ENCODE results near the gene FYTTD1. TPM values are rescaled to one million over a fixed set of nuclear protein-coding genes. Genes with fewer than 3 reads are reported as not detected.

FYTTD1 gene
- polyA plus RNA-seq, 1 donor, result 40.8 TPM

GRCh38 chr3:197750858-197751737, 1.4 kb downstream of the FYTTD1 start:
- H3K4me1 ChIP-seq (ENCODE audit: control insufficient read depth, insufficient read depth, low read length), result peaks cover 5% of the 10 kb centered on the region
- H3K9me3 ChIP-seq (ENCODE audit: control insufficient read depth, low read depth, low read length), result no peaks in the 10 kb centered on the region
- H3K27ac ChIP-seq (ENCODE audit: low read length), result peak overlapping the region; percentile 88
- H3K4me3 ChIP-seq (ENCODE audit: low read length), result peak overlapping the region; percentile 76
- H3K27me3 ChIP-seq (ENCODE audit: control insufficient read depth, insufficient read depth, low read length), result no peaks in the 10 kb centered on the region
- peak in 1 of 2 donors; percentile 67 for DNase-seq
- no peaks in the 10 kb centered on the region for H3K36me3 ChIP-seq (ENCODE audit: control insufficient read depth, insufficient read depth, low read length)
- no CpG with 5 or more reads among the region's 36 CpGs for WGBS (ENCODE audit: insufficient coverage, low lambda C conversion rate)

DNA sequence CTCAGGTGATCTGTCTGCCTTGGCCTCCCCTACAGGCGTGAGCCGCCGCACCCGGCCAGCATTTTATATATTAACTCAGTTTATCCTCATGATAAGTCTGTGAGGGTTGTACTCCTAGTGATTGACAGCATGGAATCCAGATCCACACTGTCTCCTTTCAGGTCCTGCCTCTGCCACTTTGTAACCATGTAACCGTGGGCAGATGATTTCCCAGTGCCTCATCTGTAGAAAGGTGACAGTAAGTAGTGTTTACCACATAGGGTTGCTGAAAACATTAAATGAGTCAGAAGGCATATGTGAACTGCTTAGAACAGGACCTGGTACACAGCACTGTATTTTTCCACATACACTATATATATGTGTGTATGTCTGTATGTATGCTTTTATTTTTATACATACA, 2.4 kb downstream of the FYTTD1 start:
- H3K4me1 ChIP-seq (ENCODE audit: control insufficient read depth, insufficient read depth, low read length), result peaks cover 5% of the 10 kb centered on the region
- no peak overlapping the region for H3K4me3 ChIP-seq (ENCODE audit: low read length)
- H3K36me3 ChIP-seq (ENCODE audit: control insufficient read depth, insufficient read depth, low read length), result no peaks in the 10 kb centered on the region
- no peak for DNase-seq
- WGBS (ENCODE audit: insufficient coverage, low lambda C conversion rate), result no CpG with 5 or more reads among the region's 5 CpGs
- H3K9me3 ChIP-seq (ENCODE audit: control insufficient read depth, low read depth, low read length), result no peaks in the 10 kb centered on the region
- H3K27me3 ChIP-seq (ENCODE audit: control insufficient read depth, insufficient read depth, low read length), result no peaks in the 10 kb centered on the region
- no peak overlapping the region for H3K27ac ChIP-seq (ENCODE audit: low read length)

DNA sequence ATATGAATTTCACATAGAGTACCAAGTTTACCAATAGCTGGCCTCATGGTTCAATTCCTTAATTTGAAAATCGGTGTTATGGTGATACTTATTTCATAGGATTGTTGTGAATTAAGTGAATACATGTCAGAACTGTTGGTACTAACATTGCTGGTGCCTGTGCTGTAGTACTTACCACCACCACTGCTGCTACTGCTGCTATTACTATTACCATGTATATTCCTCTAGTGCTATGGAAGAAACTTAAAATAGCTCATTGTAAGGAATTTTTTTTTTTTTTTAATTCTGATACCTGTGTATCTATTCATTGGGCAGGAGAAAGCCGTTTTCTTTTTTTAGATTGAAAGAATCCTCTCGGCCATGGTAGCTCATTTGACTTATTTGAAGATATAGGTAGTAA, 3.6 kb downstream of the FYTTD1 start:
- Histone ChIP-seq H3K9me3 (ENCODE audit: control insufficient read depth, low read depth, low read length) (no peaks in the 10 kb centered on the region), H3K4me1 (ENCODE audit: control insufficient read depth, insufficient read depth, low read length) (peaks cover 5% of the 10 kb centered on the region)

GRCh38 chr3:197756704-197757103, 7.0 kb downstream of the FYTTD1 start:
- Histone ChIP-seq H3K4me1 (ENCODE audit: control insufficient read depth, insufficient read depth, low read length) (peaks cover 5% of the 10 kb centered on the region), H3K4me3 (ENCODE audit: low read length) (no peak overlapping the region), H3K27ac (ENCODE audit: low read length) (no peak overlapping the region), H3K27me3 (ENCODE audit: control insufficient read depth, insufficient read depth, low read length) (no peaks in the 10 kb centered on the region), H3K36me3 (ENCODE audit: control insufficient read depth, insufficient read depth, low read length) (peaks cover 11% of the 10 kb centered on the region), H3K9me3 (ENCODE audit: control insufficient read depth, low read depth, low read length) (no peaks in the 10 kb centered on the region)
- no peak for DNase-seq
- WGBS (ENCODE audit: insufficient coverage, low lambda C conversion rate), result no CpG with 5 or more reads among the region's 3 CpGs

More for the DNA sequence above, 3.6 kb downstream of the FYTTD1 start:
- no peaks in the 10 kb centered on the region for H3K27me3 ChIP-seq (ENCODE audit: control insufficient read depth, insufficient read depth, low read length)
- WGBS (ENCODE audit: insufficient coverage, low lambda C conversion rate), result no CpG with 5 or more reads among the region's 3 CpGs
- H3K4me3 ChIP-seq (ENCODE audit: low read length), result no peak overlapping the region
- H3K27ac ChIP-seq (ENCODE audit: low read length), result no peak overlapping the region
- DNase-seq, result no peak
- H3K36me3 ChIP-seq (ENCODE audit: control insufficient read depth, insufficient read depth, low read length), result peaks cover 5% of the 10 kb centered on the region

- H3K4me1 ChIP-seq (ENCODE audit: control insufficient read depth, insufficient read depth, low read length), result no peaks in the 10 kb centered on the region
- DNase-seq, result no peak
- no peaks in the 10 kb centered on the region for H3K27me3 ChIP-seq (ENCODE audit: control insufficient read depth, insufficient read depth, low read length)
- H3K9me3 ChIP-seq (ENCODE audit: control insufficient read depth, low read depth, low read length), result no peaks in the 10 kb centered on the region
- WGBS (ENCODE audit: insufficient coverage, low lambda C conversion rate), result 92% methylated on average over 2 of the region's 4 CpGs
- H3K36me3 ChIP-seq (ENCODE audit: control insufficient read depth, insufficient read depth, low read length), result peaks cover 17% of the 10 kb centered on the region
- H3K27ac ChIP-seq (ENCODE audit: low read length), result no peak overlapping the region
- no peak overlapping the region for H3K4me3 ChIP-seq (ENCODE audit: low read length)
Observed at GRCh38 chr3:197758512-197758911, 8.8 kb downstream of the FYTTD1 start.

- Histone ChIP-seq H3K4me1 (ENCODE audit: control insufficient read depth, insufficient read depth, low read length) (no peaks in the 10 kb centered on the region), H3K4me3 (ENCODE audit: low read length) (no peak overlapping the region), H3K27ac (ENCODE audit: low read length) (no peak overlapping the region), H3K27me3 (ENCODE audit: control insufficient read depth, insufficient read depth, low read length) (no peaks in the 10 kb centered on the region), H3K9me3 (ENCODE audit: control insufficient read depth, low read depth, low read length) (no peaks in the 10 kb centered on the region), H3K36me3 (ENCODE audit: control insufficient read depth, insufficient read depth, low read length) (peaks cover 25% of the 10 kb centered on the region)
- no peak for DNase-seq
Observed at GRCh38 chr3:197761784-197762183, 12.1 kb downstream of the FYTTD1 start.

DNA sequence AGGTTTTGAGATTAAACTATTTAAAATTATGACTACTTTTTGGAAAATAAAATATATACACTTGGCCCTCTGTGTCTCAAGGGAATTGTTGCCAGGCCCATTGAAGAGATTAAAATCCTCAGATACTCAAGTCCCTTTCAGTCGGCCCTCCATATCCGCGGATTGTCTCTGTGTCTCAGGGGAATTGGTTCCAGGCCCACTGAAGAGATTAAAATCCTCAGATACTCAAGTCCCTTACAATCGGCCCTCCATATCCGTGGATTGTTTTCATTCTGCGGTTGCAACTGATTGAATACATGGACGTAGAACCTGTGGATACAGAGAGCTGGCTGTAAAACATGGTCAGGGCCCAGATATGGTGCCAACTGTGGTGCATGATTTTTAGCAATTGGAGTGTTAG, 25.6 kb downstream of the FYTTD1 start:
- H3K9me3 ChIP-seq (ENCODE audit: control insufficient read depth, low read depth, low read length), result no peaks in the 10 kb centered on the region
- 100% methylated on average over 1 of the region's 7 CpGs for WGBS (ENCODE audit: insufficient coverage, low lambda C conversion rate)
- H3K36me3 ChIP-seq (ENCODE audit: control insufficient read depth, insufficient read depth, low read length), result peaks cover 69% of the 10 kb centered on the region
- H3K4me1 ChIP-seq (ENCODE audit: control insufficient read depth, insufficient read depth, low read length), result no peaks in the 10 kb centered on the region
- H3K27me3 ChIP-seq (ENCODE audit: control insufficient read depth, insufficient read depth, low read length), result no peaks in the 10 kb centered on the region
- DNase-seq, result no peak
- no peak overlapping the region for H3K4me3 ChIP-seq (ENCODE audit: low read length)
- H3K27ac ChIP-seq (ENCODE audit: low read length), result no peak overlapping the region

DNA sequence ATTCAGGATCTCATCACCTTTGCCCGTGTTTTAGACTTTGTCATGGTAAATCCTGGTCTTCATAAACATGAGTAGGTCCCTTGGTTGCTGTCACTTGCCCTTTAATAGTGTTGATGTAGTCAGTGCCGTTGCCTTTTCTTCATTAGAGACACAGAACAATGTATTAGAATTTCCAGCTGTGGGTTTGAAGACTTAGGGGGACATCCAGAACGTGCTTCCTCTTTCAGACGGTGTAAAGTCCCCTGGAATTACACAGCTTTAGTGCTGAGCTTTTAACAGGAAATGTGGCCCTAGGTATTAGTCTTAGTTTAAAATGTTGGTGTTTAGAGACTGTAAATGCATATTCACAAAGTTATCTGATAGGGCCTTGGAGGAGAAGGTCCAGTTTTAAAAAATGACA, 32.5 kb downstream of the FYTTD1 start:
- Histone ChIP-seq H3K27ac (ENCODE audit: low read length) (no peak overlapping the region), H3K9me3 (ENCODE audit: control insufficient read depth, low read depth, low read length) (no peaks in the 10 kb centered on the region), H3K4me3 (ENCODE audit: low read length) (no peak overlapping the region), H3K36me3 (ENCODE audit: control insufficient read depth, insufficient read depth, low read length) (peaks cover 46% of the 10 kb centered on the region), H3K27me3 (ENCODE audit: control insufficient read depth, insufficient read depth, low read length) (no peaks in the 10 kb centered on the region), H3K4me1 (ENCODE audit: control insufficient read depth, insufficient read depth, low read length) (no peaks in the 10 kb centered on the region)
- WGBS (ENCODE audit: insufficient coverage, low lambda C conversion rate), result no CpG with 5 or more reads among the region's 4 CpGs
- DNase-seq, result no peak

- Histone ChIP-seq H3K9me3 (ENCODE audit: control insufficient read depth, low read depth, low read length) (no peaks in the 10 kb centered on the region), H3K27me3 (ENCODE audit: control insufficient read depth, insufficient read depth, low read length) (no peaks in the 10 kb centered on the region), H3K4me1 (ENCODE audit: control insufficient read depth, insufficient read depth, low read length) (no peaks in the 10 kb centered on the region), H3K36me3 (ENCODE audit: control insufficient read depth, insufficient read depth, low read length) (peaks cover 29% of the 10 kb centered on the region), H3K4me3 (ENCODE audit: low read length) (no peak overlapping the region), H3K27ac (ENCODE audit: low read length) (no peak overlapping the region)
- WGBS (ENCODE audit: insufficient coverage, low lambda C conversion rate), result 97% methylated on average over 4 of the region's 7 CpGs
- DNase-seq, result no peak
Observed at GRCh38 chr3:197784019-197784585, 34.4 kb downstream of the FYTTD1 start.

GRCh38 chr3:197787412-197787811, 37.7 kb downstream of the FYTTD1 start:
- no CpG with 5 or more reads among the region's 1 CpG for WGBS (ENCODE audit: insufficient coverage, low lambda C conversion rate)
- Histone ChIP-seq H3K36me3 (ENCODE audit: control insufficient read depth, insufficient read depth, low read length) (peaks cover 8% of the 10 kb centered on the region), H3K4me1 (ENCODE audit: control insufficient read depth, insufficient read depth, low read length) (no peaks in the 10 kb centered on the region), H3K27ac (ENCODE audit: low read length) (no peak overlapping the region), H3K4me3 (ENCODE audit: low read length) (no peak overlapping the region), H3K9me3 (ENCODE audit: control insufficient read depth, low read depth, low read length) (no peaks in the 10 kb centered on the region), H3K27me3 (ENCODE audit: control insufficient read depth, insufficient read depth, low read length) (no peaks in the 10 kb centered on the region)
- DNase-seq, result no peak

GRCh38 chr3:197789309-197789708, 39.6 kb downstream of the FYTTD1 start:
- H3K27me3 ChIP-seq (ENCODE audit: control insufficient read depth, insufficient read depth, low read length), result no peaks in the 10 kb centered on the region
- H3K4me1 ChIP-seq (ENCODE audit: control insufficient read depth, insufficient read depth, low read length), result no peaks in the 10 kb centered on the region
- DNase-seq, result no peak
- WGBS (ENCODE audit: insufficient coverage, low lambda C conversion rate), result no CpG with 5 or more reads among the region's 3 CpGs
- no peak overlapping the region for H3K27ac ChIP-seq (ENCODE audit: low read length)
- H3K36me3 ChIP-seq (ENCODE audit: control insufficient read depth, insufficient read depth, low read length), result peaks cover 3% of the 10 kb centered on the region
- H3K9me3 ChIP-seq (ENCODE audit: control insufficient read depth, low read depth, low read length), result no peaks in the 10 kb centered on the region
- H3K4me3 ChIP-seq (ENCODE audit: low read length), result no peak overlapping the region

Measured in large intestine (tissue), 3 donors.